Measurements from ENCODE around the gene PAXX.

DNA sequence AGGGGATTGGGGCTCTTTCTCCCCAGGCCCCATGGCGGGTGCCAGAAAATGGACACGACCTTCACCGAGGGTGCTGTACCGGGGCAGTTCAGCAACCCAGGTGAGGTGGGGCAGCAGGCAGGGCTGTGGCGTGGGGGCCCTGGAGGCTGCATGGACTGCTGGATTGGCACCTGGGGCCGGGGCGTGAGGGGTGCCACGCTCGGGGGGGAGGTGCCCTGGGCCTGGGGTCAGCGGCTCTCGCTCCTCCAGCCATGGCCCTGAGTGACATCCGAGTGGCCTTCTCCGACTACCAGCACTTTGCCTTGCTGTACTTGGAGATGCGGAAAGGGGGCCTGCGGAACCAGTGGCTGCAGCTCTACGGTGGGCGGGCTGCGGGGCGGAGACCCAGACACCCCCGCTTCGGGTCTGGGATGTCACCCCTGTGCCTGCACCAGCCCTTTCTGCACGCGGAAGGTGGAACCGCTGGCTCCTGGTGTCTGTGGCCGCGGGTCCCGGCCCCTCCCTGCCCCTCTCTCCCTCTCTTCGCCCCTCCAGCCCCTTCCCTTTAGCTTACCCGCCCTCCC, 7.7 kb upstream of the PAXX start:
- no peak for TF ChIP-seq POLR2AphosphoS5 (IDR thresholded peaks at IDR 0.05)
- no peak for TF ChIP-seq POLR2A (IDR thresholded peaks at IDR 0.05)
- TF ChIP-seq, protein P1, sequence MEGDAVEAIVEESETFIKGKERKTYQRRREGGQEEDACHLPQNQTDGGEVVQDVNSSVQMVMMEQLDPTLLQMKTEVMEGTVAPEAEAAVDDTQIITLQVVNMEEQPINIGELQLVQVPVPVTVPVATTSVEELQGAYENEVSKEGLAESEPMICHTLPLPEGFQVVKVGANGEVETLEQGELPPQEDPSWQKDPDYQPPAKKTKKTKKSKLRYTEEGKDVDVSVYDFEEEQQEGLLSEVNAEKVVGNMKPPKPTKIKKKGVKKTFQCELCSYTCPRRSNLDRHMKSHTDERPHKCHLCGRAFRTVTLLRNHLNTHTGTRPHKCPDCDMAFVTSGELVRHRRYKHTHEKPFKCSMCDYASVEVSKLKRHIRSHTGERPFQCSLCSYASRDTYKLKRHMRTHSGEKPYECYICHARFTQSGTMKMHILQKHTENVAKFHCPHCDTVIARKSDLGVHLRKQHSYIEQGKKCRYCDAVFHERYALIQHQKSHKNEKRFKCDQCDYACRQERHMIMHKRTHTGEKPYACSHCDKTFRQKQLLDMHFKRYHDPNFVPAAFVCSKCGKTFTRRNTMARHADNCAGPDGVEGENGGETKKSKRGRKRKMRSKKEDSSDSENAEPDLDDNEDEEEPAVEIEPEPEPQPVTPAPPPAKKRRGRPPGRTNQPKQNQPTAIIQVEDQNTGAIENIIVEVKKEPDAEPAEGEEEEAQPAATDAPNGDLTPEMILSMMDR (IDR thresholded peaks at IDR 0.05): no peak

Measured in transverse colon (tissue), 4 donors.